HG02840 (cell line): ENCODE data around the gene CNGA3.
"Not testable (repeated sequence)": the region's sequence is repeated elsewhere in the genome, so short reads cannot be mapped to it uniquely, and the experiment has no call there.

Source experiments
- ATAC-seq: cut with Tn5 transposase; IDR thresholded peaks from one replicate; pipeline ENCODE4 v1.9.1; 2021; ENCODE audit warnings: mild to moderate bottlenecking, moderate library complexity, moderate number of reproducible peaks; ENCODE audit not compliant: unreplicated experiment, low FRiP score

Gene CNGA3

GRCh38 chr2:98394595-98395153, 48.4 kb downstream of the CNGA3 start:
- no peak for ATAC-seq

GRCh38 chr2:98395977-98396376, 49.7 kb downstream of the CNGA3 start:
- ATAC-seq = no peak

DNA sequence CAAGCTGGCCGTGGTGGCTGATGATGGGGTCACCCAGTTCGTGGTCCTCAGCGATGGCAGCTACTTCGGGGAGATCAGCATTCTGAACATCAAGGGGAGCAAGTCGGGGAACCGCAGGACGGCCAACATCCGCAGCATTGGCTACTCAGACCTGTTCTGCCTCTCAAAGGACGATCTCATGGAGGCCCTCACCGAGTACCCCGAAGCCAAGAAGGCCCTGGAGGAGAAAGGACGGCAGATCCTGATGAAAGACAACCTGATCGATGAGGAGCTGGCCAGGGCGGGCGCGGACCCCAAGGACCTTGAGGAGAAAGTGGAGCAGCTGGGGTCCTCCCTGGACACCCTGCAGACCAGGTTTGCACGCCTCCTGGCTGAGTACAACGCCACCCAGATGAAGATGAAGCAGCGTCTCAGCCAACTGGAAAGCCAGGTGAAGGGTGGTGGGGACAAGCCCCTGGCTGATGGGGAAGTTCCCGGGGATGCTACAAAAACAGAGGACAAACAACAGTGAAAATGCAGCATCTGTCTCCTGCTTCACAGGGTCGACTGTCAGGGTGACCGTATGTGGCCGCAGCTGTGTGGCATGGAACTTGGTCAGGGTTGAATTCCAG, 50.6 kb downstream of the CNGA3 start:
- ATAC-seq = no peak

- ATAC-seq = no peak
Observed at GRCh38 chr2:98399140-98399539, 52.9 kb downstream of the CNGA3 start.

DNA sequence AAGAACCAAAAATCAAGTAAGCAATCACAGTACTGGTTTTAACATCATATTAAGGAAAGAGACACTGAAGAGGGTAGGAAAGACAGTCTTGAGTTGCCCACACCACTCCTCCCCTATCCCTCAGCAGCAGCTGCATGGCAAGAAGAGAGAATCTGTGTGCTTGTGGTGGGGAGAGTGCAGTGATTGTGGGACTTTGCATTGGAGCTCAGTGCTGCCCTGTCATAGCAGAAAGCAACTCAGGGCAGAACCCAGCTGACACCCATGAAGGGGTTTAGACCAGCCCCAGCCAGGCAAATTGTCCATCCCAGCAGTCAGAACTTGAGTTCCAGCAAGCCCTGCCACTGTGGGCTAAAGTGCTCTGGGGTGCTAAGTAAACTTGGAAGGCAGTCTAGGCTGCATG, 57.6 kb downstream of the CNGA3 start:
- no peak for ATAC-seq

DNA sequence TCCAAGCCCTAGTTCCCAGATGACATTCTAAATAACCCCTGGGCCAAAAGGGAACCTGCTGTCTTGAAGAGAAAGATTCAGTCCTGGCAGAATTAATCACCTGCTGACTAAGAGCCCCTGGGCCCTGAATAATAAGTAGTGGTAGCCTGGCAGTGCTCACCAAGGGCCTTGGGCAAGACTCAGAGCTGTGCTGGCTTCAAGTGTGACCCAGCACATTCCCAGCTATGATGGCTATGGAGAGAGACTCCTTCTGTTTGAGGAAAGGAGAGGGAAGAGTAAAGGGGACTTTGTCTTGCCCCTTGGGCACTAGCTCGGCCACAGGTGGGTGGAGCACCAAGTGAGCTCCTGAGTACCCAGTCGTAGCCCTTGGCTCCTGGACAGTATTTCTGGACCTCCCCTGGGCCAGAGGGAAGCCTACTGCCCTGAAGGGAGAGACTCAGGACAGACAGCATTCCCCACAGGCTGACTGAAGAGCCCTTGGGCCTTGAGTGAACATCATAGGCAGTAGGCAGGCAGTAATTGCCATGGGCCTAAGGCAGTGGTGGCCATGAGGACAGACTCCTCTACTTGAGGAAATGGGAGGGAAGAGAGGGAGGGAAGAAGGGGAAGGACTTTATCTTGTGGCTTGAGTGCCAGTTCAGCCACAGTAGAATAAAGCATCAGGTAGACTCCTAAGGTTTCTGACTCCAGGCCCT, 58.4 kb downstream of the CNGA3 start:
- no peak for ATAC-seq

- ATAC-seq = no peak
Observed at GRCh38 chr2:98405301-98405700, 59.0 kb downstream of the CNGA3 start.

DNA sequence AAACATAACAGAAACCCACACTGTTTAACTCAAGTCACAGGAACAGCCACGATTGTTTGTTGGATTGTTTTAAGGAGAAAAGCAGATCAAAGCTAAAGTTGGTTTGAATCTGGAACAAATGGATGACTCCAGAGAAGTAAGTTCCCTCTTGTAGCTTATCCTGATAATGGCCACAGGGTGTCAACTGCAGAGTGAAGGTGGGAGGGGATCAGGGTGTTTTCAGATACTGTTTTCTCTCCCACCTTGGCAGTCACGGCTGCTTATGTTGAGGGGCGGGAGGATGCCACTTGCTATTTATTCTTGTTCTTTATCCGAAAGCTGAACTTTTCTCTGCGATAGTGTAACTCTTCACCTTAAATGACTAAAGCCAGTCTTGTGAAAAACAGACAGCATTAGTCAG, 61.9 kb downstream of the CNGA3 start:
- ATAC-seq = no peak

DNA sequence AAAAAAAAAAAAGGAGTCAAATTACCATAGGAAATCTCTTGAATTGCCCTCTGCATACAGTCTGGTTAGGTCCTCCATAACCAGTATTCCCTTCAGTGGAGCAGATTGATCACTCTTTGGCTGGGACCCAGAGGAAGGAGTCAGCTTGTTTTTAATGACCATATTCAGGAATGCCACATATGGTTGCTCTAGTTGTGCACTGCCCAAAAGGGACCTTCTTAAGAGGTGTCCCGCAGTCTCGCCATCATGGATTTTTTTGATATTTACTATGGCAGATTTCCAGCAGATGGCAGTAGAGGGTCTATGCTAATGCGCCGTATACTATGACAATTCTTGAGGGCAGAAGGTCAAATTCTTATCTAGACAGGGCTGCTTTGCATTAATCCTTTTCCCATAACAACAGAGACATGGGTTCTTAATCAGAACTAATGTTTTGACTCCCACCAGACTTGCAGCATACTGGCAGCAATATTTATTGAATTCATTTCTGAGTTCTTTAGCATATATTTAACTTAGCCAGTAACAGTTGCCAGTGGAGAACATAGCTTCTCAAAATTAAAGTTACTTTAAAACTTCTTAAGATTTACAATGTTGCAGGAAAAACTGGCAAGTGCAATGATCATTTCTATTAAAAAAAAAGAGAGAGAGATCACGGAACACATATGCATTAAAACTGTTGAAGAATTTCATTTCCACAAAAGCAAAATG, 66.6 kb downstream of the CNGA3 start:
- no peak for ATAC-seq

DNA sequence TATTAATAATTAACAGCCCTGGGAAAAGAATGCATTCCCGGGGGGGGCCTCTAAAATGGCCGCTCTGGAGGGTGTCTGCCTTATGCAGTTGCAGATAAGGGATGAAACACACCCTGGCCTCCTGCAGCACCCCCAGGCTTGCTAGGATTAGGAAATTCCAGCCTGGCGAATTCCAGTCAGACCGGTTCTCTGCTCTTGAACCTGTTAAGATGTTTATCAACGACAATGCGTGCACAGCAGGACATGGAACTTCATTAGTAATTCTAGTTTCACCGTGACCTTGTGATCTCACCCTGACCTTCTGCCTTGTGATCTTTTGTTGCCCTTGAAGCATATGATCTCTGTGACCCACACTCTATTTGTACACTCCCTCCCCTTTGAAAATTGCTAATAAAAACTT, 68.0 kb downstream of the CNGA3 start:
- ATAC-seq = not testable (repeated sequence)

- ATAC-seq = not testable (repeated sequence)
Observed at GRCh38 chr2:98415719-98416248, 69.5 kb downstream of the CNGA3 start.

DNA sequence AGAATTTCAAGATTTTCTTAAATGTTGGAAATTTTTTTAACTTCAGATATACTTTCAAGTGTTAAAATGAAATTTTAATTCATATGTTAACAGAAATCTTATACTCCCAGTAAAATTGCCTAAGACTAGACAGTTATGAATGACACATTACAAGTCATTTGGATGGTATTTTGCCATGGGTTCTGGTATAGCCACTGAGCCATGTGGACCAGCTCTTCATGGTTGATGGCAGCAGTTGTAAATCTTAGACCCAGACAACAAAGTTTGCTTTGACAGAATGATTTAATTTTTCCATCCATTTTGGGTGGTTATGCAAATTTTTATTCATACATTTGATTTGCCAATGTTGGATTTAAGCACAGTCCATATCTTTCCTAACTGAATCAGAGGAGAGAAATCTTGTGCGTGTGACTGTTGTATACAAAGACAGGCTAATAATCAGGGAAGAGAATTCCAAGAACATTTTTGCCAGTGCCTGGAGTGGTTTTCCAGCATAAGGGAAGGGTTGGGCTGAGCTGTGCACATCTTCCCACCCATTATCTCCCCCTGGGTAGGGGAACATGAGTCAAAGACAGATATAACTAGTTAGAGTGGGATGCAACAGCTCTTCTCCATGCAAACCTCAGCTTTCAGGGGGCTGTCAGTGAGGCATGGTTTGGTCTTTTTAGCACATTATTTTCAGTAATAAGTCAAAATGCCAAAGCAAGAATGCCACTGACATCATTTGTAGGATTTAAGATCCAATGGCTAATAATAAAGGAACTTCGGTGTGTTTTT, 70.3 kb downstream of the CNGA3 start:
- ATAC-seq = no peak

DNA sequence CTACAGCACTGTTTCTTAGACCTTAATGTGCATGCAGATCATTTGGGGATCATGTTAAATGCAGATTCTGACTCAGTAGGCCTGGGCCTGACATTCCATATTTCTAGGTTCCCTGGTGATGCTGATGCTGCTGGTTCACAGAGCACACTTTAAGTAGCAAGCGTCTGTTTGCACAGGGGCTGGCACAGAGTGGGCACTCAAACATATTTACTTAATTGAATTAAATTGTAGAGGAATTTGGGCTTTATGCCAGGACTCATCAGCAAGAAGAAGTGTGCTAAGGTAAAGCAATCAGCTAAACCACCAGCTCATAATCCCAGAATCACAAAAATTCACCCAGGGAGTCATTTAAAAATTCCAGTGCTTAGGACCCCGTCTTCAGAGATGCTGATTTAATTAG, 73.3 kb downstream of the CNGA3 start:
- ATAC-seq = no peak

DNA sequence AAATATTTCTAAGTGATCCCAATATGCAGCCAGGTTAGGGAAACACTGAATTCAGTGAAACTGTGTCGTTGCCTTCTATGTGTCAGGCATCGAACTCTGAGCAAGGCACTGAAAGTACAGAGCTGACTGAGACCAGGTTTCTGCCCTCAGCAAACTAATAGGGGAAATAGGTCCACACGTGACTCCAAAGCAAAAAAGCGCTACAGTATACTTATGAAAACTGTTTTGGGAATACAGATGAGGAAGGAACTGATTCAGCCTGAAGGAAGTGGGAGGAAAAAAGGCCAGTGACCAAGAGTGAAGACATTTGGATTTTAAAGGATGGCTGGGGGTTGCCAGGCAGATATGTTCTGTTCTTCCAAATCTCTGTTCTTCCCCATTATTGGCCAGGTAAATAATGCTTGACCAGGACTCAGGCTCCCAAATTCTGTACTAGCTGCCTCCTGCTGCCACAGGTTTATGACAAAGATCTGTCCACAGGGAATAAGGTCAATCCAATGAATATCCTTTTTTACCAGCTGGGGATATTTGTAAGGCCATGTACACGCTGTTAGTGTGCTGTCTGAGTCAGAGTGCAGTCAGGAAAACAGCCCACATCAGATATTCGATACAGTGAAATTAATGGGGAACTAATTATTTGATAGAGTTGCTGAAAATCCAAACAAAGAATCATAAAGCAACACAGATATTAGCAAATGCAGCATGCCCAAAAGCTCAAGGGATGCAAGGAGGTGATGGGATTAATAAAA, 73.9 kb downstream of the CNGA3 start:
- no peak for ATAC-seq

- no peak for ATAC-seq
Observed at GRCh38 chr2:98422449-98422848, 76.2 kb downstream of the CNGA3 start.

DNA sequence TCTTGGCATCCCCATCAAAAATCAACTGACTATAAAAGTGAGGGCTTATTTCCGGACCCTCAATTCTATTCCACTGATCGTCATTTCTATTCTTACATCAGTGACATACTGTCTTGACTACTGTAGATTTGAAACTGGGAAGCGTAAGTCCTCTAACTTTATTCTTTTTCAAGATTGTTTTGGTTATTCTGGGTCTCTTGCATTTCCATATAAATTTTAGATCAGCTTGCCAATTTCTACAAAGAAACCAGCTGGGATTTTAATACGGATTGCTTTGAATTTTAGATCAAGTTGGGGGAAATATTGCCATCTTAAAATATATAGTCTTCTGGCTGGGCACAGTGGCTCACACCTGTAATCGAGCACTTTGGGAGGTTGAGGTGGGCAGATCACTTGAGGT, 80.5 kb downstream of the CNGA3 start:
- ATAC-seq = no peak

DNA sequence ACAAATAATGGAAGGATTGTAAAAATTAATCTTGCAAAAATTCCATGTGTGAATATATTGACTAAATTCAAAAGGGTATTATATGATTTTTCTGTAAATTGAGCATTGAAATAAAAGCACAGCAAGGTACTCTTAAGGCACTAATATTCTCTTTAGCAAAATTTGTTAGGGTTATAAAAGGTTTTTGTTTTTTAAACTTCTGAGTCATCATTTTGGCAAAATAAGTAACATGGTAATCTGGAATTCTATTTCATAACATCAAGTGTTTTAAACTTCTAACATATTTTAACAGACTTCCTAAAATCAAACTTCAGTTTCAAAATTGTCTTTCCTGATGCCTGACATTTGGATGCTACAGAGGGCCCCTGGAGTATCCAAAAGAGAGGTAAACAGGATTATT, 85.9 kb downstream of the CNGA3 start:
- ATAC-seq = no peak

DNA sequence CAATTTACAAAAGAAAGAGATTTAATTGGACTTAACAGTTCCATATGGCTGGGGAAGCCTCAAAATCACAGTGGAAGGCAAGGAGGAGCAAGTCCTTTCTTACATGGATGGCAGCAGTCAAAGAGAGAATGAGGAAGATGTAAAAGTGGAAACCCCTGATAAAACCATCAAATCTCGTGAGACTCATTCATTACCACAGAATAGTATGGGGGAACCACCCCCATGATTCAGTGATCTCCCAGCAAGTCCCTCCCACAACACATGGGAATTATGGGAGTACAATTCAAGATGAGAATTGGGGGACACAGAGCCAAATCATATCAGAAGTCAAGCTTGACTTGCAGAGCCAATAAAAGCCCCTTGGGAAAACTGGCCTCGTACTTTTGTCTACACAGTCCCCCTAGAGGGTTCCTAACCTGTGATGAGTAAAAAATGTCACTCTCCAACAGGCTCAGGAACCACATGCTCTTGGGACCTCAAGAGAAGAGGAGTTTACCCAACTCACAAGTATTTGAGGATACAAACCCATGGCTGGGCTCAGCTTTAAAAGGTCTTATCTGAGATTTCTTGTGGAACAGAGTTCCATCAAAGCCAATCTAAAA, 87.2 kb downstream of the CNGA3 start:
- no peak for ATAC-seq

GRCh38 chr2:98434492-98434891, 88.2 kb downstream of the CNGA3 start:
- ATAC-seq = no peak
